ENCODE data around the gene TMEM11.

DNA sequence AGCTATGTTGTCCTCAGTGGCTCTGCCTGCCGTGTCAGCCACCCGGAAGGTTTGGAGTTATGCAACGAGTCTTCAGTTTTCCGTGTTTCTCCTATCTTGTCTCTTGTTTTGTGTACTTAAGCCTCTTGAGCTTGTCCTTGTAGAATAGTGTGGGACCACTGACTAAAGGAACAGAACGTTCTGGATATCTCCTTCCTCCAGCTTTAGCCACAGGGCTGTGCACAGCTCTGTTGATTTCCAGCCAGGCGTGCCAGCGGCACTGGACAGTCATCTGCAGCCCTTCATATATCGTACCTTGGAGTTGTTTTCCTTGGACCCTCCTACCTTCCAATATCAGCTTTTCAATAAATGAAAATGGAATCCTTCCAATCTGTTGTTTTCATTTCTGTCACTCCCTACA, 39.8 kb downstream of the TMEM11 start:
- TF ChIP-seq, protein P1, sequence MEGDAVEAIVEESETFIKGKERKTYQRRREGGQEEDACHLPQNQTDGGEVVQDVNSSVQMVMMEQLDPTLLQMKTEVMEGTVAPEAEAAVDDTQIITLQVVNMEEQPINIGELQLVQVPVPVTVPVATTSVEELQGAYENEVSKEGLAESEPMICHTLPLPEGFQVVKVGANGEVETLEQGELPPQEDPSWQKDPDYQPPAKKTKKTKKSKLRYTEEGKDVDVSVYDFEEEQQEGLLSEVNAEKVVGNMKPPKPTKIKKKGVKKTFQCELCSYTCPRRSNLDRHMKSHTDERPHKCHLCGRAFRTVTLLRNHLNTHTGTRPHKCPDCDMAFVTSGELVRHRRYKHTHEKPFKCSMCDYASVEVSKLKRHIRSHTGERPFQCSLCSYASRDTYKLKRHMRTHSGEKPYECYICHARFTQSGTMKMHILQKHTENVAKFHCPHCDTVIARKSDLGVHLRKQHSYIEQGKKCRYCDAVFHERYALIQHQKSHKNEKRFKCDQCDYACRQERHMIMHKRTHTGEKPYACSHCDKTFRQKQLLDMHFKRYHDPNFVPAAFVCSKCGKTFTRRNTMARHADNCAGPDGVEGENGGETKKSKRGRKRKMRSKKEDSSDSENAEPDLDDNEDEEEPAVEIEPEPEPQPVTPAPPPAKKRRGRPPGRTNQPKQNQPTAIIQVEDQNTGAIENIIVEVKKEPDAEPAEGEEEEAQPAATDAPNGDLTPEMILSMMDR (conservative IDR thresholded peaks at IDR 0.05 in 1 of 2, IDR thresholded peaks at IDR 0.05 in 1 of 2; ENCODE audit: extremely low read depth in 1 of 2, insufficient read depth in 1 of 2, low read depth in 1 of 2, low read length in 2 of 2) = no peak
- TF ChIP-seq EZH2 (IDR thresholded peaks at IDR 0.05; ENCODE audit: borderline replicate concordance, low read length) = no peak
